SH-SY5Y (cell line): ENCODE measurements around the gene MDFIC.

Source experiments
- GATA2 ChIP-seq: IDR thresholded peaks from 2 replicates; pipeline ENCODE4 v1.6.1; 2011; ENCODE audit warnings: mild to moderate bottlenecking, low read depth, low read length
- GATA3 ChIP-seq: IDR thresholded peaks from 2 replicates; pipeline ENCODE4 v1.6.1; 2011; ENCODE audit warnings: low read depth, mild to moderate bottlenecking, low read length, moderate library complexity

DNA sequence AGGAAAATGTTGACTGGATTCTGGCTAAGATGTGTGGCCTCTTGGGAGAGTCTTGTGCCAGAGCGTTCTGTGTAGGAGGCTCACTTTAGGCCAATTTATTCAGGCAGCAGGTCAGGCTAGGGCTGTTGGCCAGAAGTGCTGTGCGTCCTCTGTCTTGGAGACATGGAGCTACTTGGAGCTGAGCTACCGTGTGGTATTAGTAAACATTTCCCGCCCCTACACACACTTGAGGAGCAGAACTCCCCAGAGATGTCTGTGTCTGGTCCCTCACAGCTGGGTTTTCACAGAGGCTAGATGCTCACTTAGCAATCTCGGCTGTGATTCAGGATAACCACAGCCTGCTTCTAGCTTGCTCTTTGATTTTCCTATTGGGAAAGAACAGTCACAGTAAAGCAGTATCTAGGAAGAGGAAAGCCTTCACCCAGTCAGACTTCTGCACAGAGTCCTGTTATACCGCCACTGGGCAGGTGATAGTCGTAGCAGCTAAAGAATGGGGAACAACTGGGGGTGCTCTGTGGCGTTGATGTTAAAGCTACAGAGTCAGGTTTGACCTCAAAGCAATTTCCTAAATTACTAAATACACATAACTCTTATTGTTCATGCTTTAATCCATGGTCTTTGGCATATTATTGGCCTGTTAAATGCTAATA, 86.7 kb downstream of the MDFIC start:
- TF ChIP-seq GATA3: no peak
- TF ChIP-seq GATA2: no peak
